IPS-18c (cell line): Measurements from ENCODE around the gene WDR64.
"Not testable (repeated sequence)": the region's sequence is repeated elsewhere in the genome, so short reads cannot be mapped to it uniquely, and the experiment has no call there.

Experiments used
- H3K4me3 ChIP-seq: 2 replicates; pipeline ENCODE4 v1.7.0; 2013; ENCODE audit warnings: low read depth, mild to moderate bottlenecking, low read length, moderate library complexity; ENCODE audit not compliant: insufficient read depth
- H3K9me3 ChIP-seq: one replicate; pipeline ENCODE4 v1.6.1; 2013; ENCODE audit warnings: mild to moderate bottlenecking, low read length, moderate library complexity; ENCODE audit not compliant: control insufficient read depth, insufficient read depth

Gene WDR64

DNA sequence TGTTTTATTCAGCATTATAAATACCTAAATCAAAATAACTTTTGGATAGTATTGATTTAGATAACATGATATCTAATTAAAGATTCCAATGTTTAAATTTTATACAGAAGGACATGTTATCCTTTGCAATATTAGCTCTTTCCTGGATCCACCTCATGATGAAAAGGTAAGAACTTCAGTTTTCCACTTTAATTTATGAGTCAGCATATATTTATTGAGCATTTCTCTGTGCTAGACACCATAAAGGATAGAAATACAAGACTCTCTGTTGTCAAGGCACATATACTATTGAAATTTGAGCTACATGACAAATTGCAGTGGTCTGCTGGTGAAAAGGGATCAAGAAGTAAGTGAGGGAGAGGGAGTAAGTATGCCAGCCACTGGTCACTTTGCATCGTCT, 127.8 kb downstream of the WDR64 start:
- H3K4me3 ChIP-seq, result no peak overlapping the region
- no peaks in the 10 kb centered on the region for H3K9me3 ChIP-seq

DNA sequence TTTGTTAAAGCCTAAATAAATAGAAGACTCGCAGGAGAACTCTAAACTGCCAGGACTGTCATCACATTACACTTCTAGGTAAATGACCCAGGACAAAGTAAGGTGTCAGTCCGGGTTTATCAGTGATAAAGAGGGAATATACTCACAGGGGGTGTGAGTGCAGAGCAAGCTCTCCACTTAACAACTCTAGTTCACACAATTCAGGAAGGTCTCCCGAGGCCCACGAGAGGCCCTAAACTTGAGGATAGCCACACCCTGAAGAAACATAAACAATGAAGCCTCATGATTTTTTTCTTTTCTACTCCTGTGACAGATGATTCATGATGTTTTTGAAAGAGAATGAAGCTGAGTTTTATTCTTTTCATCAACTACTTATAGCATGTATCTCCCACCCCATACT, 130.3 kb downstream of the WDR64 start:
- no peak overlapping the region for H3K4me3 ChIP-seq
- H3K9me3 ChIP-seq, result no peaks in the 10 kb centered on the region

DNA sequence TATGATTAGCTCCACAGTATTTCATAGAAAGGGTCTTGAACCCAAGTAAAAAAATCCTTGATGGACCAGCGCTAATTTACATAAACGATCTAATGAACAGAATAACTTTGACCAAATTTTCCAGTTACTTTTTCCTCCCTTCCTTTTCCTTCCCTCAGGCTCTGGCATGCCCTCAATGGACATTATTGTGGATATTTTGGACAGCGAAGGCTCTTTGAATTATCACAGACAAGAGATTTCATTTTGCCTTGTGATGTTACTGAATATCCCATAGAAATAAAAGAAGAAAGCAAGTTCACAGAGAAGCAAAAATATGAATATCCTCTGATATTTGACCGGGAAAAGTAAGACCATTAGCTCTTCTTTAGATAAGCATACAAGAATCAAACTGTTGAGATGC, 135.6 kb downstream of the WDR64 start:
- H3K4me3 ChIP-seq, result no peak overlapping the region
- H3K9me3 ChIP-seq, result no peaks in the 10 kb centered on the region

DNA sequence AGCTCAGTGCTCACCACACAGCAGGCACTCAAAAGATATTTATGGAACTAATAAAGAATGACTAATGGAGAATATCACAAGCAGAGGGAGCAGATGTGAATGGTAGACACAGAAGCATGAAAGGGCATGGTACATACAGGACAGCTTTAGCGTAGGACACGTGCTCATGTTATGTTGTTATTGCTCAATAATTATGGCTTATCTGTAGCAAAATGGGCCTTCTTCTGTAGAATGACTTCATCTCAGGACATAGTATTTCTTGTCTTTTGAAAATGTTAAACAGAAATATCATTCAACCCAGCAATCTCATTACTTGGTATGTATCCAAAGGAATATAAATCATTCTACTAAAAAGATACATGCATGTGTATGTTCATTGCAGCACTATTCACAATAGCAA, 137.0 kb downstream of the WDR64 start:
- H3K9me3 ChIP-seq, result no peaks in the 10 kb centered on the region
- H3K4me3 ChIP-seq, result no peak overlapping the region

DNA sequence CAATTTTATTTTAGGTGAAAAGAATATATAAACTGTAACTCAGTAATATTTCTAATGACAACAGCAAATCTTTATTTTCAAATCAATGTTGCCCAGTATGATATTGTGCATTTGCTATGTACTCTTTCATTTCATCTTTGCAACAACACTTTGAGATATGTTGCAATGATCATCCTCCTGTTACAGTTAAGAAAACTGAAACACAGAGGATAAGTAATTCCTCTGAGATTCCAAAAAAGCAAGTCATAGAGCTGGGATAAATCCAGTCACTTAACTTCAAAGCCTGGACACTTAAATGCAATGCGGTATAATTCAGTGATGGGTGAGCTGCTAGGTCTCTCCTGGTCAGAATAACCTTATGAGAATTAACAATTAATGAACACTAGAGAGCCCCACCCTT, 147.3 kb downstream of the WDR64 start:
- Histone ChIP-seq H3K9me3 (no peaks in the 10 kb centered on the region), H3K4me3 (no peak overlapping the region)

DNA sequence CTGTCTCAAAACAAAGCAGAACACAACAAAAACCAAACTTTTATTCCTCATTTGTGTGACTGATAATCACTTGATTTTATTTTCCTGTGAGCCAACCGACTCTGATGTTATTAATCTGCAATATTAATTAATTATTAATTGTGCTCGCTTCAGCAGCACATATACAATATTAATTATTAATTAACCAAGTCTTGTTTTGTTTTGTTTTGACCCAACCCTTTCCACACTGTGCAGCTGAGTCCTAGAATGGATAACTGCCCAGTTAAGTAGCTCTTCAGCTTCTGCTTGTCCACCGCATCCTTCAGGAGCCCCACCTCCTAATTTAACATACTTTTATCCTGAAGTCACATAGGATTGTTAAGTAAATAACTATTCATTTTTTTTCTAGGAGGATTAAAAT, 148.6 kb downstream of the WDR64 start:
- no peak overlapping the region for H3K4me3 ChIP-seq
- H3K9me3 ChIP-seq, result no peaks in the 10 kb centered on the region

DNA sequence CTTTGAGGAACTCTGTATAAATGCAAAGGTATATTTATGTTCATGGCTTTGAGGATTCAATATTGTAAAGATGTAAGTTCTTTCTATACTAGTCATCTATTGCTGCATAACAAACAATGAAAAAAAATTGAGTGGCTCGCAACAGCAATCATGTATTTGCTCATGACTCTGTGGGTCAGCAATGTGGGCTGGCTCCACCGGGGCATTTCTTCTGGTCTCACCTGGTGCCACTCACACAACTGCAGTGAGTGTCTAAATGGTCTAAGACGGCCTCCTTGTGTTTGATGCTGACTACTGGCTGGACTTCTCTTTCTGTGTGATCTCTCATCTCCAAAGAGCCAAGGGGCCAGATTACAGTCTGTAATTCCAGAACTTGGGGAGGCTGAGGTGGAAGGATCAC, 150.8 kb downstream of the WDR64 start:
- no peak overlapping the region for H3K4me3 ChIP-seq
- no peaks in the 10 kb centered on the region for H3K9me3 ChIP-seq

DNA sequence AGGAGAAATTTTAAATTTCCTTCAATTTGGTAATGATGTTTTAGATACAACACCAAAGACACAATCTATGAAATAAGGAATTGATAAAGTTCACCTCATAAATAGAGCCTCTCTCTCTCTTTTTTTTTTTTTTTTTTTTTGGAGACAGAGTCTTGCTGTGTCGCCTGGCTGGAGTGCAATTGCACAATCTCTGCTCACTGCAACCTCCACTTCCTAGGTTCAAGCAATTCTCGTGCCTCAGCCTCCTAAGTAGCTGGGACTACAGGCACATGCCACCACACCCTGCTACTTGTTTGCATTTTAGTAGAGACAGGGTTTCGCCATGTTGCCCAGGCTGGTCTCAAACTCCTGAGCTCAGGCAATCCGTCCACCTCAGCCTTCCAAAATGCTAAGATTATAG, 152.6 kb downstream of the WDR64 start:
- H3K4me3 ChIP-seq, H3K9me3 ChIP-seq: not testable (repeated sequence)

DNA sequence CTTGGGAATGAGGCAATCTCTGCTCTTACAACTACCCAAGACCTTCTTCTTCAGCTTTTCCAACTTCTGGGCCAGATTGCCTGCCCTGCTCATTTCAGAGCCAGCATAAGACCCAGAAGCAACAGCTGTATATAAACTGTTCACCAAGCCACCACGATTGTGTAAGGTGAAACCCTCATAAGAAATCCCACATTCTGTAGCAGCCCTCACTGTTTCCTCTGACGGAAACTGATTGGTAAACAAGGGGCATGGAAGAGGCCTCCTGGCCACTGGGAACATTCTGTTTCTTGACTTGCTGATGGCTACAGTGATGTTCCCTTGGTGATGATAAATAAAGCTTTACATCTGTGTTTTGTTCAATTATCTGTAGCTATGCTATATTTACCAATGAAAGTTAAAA, 156.2 kb downstream of the WDR64 start:
- Histone ChIP-seq H3K4me3 (no peak overlapping the region), H3K9me3 (peaks cover 2% of the 10 kb centered on the region)

DNA sequence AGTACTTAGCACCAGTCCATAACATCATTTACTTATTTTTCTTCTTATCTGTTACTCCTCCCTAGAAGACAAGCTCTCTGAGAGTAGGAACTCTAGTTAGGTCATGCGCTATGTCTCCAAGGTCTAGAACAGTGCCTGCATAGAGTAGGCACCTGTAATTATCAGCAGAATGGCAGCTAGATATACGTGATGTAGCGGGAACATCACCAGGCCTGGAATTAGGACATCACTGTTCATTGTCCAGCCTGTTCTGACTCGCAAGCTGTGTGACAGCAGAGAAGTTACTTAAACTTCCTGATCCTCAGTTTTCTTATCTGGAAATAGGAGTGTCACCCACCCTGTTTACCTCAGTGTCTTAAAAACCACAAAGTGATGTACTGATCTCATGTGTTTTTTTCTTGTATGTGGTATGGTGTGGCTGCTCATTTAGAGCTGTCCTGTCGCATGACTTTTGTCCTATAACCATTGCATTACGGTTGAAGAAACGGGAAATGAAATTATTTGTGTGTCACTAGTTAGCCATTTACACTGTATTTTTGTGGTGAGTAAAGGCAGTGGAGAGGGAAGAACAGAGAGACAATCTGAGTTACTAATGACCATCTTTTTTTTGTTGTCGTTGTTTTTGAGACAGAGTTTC, 158.8 kb downstream of the WDR64 start:
- Histone ChIP-seq H3K4me3 (no peak overlapping the region), H3K9me3 (peaks cover 2% of the 10 kb centered on the region)

DNA sequence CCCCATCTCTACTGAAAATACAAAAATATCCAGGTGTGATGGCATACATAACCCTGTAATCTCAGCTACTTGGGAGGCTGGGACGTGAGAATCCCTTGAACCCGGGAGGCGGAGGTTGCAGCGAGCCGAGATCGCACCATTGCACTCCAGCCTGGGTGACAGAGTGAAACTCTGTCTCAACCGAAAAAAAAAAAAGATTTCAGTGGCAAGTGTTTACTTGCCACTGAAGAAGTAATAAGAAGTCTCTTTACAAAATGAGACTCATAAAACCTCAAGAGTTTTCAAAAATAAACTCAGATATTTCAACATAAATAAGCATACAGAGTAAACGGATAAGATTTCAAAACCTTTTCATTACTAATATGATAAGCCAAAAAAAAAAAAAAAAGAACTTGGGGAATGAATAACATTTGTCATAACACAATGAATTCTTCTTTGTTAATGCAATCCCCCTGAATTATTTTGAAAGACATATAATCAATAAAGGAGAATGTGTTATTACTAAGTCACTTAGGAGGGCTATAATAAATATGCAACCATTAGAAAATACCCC, 161.8 kb downstream of the WDR64 start:
- no peak overlapping the region for H3K4me3 ChIP-seq
- peaks cover 2% of the 10 kb centered on the region for H3K9me3 ChIP-seq

DNA sequence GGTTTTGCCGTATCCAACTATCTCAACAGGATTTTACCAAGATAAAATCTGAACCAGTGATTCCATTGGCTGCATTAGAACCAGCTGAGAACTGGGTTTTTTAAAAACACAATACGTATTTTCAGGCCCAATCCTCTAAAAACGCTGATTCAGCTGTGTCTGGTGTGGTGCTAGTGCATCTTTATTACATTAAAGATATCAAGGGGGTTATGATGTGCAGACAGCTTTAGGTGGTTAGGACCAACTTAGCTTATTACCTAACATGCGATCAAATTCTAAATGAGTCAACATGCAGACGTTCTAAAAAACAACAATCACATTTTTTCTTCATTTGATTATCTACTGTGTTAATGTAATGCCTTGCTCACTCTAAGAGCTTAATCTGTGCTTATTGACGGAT, 163.9 kb downstream of the WDR64 start:
- H3K4me3 ChIP-seq, result no peak overlapping the region

DNA sequence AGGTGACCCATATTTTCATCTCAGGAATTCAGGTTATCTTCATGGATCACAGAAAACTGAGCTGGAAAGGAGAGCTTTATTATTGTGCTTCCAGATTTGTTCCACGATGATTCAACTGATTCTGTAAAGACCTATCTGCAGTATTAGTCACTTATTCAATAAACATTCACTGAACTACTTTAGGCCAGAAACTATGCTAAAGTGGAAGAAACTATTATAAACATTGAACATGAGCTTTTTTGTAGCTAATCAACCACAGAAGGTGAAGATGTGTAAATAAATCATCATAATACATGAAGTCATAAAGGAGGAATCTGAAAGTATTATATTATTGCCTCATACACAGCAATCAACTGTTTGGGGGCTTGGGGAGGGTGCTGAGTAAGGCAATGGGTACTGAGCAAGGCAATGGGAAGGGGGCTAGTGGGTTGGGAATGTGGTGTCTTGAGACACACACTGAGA, 165.3 kb downstream of the WDR64 start:
- Histone ChIP-seq H3K9me3 (no peaks in the 10 kb centered on the region), H3K4me3 (no peak overlapping the region)

More for the DNA sequence above, 163.9 kb downstream of the WDR64 start:
- no peaks in the 10 kb centered on the region for H3K9me3 ChIP-seq

DNA sequence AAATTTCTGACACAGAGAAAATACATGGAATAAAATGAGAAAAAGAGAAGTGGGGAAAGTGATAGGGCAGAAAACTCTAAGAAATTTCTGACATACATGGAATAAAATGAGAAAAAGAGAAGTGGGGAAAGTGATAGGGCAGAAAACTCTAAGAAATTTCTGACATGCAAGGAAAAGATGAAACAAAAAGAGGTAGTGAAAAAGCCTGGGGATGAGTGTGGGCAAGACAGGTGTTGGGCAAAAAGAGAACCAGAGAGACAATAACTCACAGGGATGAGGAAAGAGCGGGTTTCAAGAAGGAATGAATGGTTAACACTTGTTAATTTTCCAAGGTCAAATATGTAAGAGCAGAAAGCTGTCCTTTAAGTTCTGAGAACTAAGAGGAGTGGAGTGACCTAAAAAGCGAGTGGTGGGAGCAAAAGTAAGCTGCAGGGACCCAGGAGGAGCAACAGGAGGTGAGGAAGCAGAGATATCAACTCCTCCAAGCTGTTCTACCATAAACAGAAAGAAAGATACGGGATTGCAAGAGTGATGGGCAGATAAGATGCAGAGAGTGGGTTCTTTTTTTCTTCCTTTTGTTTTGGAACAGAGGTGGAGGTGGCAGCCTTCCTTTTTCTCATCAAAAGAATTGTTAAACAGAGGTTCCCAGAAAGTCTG, 166.0 kb downstream of the WDR64 start:
- H3K9me3 ChIP-seq, result no peaks in the 10 kb centered on the region
- H3K4me3 ChIP-seq, result no peak overlapping the region

DNA sequence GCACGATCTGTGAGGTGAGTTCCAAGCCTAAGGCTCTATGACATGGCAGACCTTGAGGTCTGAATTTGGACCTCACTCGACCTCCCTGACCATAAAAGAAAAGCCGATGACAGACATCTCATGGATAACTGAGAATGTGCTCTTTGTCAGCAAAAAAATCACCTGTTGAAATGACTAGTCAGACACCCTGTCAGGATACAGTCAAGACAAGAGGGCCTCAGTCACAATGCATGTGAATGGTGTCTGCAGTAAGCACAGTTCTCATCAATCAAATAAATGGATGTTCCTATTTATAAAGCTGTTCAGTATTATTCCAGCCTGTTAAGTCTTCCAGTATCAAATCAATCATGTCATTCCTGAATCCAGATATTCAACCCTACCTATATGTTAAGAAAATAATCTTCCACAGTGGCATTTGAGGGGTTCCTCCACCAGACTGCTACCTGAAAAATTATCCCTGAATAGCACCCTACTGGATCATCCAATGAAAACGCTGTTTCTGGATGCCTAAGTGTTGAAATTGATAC, 167.3 kb downstream of the WDR64 start:
- no peaks in the 10 kb centered on the region for H3K9me3 ChIP-seq
- H3K4me3 ChIP-seq, result no peak overlapping the region

DNA sequence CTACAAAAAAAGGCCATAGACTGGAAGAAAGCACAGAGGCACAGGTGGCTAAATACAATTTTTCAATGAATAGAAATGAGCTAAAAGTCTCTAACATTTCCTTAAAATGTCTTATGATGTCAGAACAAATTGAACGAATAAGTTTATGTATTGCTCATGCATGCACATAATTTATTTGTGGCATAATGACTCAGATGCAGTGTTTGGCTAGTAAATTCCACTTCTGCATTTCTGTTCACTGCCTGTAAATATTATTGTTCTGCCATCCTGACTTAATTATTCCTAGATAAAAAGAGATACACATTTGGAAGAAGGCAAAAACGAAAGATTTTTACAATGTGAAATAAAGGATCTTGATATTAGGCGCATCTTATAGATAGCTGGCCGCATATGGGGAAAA, 169.3 kb downstream of the WDR64 start:
- no peaks in the 10 kb centered on the region for H3K9me3 ChIP-seq
- H3K4me3 ChIP-seq, result no peak overlapping the region

DNA sequence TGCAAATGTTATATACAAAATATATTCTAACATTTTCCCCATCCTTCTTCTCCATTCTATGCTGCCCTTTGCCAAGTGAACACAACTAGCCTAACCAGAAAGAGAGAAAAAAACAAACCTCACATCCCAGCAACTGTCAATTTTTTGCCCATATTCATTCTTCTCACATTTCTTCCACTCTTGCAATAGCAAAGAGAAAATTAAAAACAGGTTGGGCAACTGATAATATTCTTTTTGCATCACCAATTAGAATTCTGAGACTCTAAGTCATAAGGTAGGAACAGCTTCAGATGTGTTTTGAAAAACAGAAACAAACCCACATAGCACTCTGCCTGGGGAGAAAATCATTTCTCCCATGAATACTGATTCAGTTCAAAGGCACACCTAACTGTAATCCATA, 170.8 kb downstream of the WDR64 start:
- H3K9me3 ChIP-seq, result no peaks in the 10 kb centered on the region
- H3K4me3 ChIP-seq, result no peak overlapping the region

DNA sequence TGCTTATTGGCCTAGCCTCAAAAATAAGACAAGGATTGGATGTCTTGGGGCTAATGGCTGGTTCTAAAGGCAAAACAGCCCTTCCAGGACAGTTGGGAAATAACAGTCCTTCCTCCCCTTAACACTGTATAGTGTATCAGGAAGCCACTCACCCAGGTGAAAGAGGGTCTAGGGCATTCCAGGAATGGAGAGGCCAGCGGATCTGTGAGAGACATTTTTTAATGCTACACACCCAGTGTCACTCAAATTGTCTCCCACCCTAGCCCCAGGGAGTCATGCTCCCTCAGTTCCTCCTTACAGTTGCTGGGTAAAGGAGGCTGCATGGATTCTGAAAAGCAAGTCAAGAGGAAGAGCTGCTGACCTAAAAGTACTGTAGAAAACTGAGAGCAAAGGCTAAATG, 171.8 kb downstream of the WDR64 start:
- H3K4me3 ChIP-seq, result no peak overlapping the region
- no peaks in the 10 kb centered on the region for H3K9me3 ChIP-seq
